SK-N-MC (cell line): ENCODE data around the gene IL1F10.
"Not testable (repeated sequence)": the region's sequence is repeated elsewhere in the genome, so short reads cannot be mapped to it uniquely, and the experiment has no call there.

Experiments used
- EZH2 ChIP-seq: fragments of 200-600 bp; sonication (generic); IDR thresholded peaks from one replicate; pipeline ENCODE4 v1.6.1; 2017; ENCODE audit warnings: antibody characterized with exemption
- POLR2AphosphoS5 ChIP-seq: IDR thresholded peaks from 2 replicates; pipeline ENCODE4 v1.6.1; 2012; ENCODE audit warnings: mild to moderate bottlenecking, low read depth, low read length, borderline replicate concordance

DNA sequence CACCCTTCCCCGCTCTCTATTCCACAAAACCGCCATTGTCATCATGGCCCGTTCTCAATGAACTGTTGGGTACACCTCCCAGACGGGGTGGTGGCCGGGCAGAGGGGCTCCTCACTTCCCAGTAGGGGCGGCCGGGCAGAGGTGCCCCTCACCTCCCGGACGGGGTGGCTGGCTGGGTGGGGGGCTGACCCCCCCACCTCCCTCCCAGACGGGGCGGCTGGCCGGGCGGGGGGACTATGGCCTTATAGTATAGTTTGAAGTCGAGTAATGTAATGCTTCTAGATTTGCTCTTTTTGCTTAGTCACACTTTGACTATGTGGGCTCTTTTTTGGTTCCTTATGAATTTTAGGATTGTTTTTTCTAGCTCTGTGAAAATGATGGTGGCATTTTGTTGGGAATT is 28.5 kb downstream of the IL1F10 start:
- TF ChIP-seq POLR2AphosphoS5, EZH2: not testable (repeated sequence)
